HepG2 (cell line): ENCODE results near the gene ARL14EPL. TPM values are rescaled to one million over a fixed set of nuclear protein-coding genes. Genes with fewer than 3 reads are reported as not detected.

ENCODE experiments used
- AKAP8 ChIP-seq: sonication (generic); formaldehyde crosslinking; IDR thresholded peaks from 2 replicates; pipeline ENCODE4 v1.5.1; 2020; ENCODE audit warnings: mild to moderate bottlenecking, missing genetic modification reagents
- ELF1 ChIP-seq: sonication (generic); formaldehyde crosslinking; IDR thresholded peaks from 2 replicates; pipeline ENCODE4 v1.4.0; 2020; ENCODE audit warnings: missing genetic modification reagents
- GABPB1 ChIP-seq: IDR thresholded peaks from 2 replicates; pipeline ENCODE4 v1.6.1; 2016; ENCODE audit warnings: mild to moderate bottlenecking, missing genetic modification reagents, moderate library complexity, missing compliant biosample characterization
- KDM5B ChIP-seq: sonication (generic); formaldehyde crosslinking; IDR thresholded peaks from 2 replicates; pipeline ENCODE4 v1.4.0; 2020; ENCODE audit warnings: missing genetic modification reagents, mild to moderate bottlenecking, borderline replicate concordance
- MBD4 ChIP-seq: IDR thresholded peaks from 2 replicates; pipeline ENCODE4 v1.6.1; 2012; ENCODE audit warnings: low read length, inconsistent platforms, borderline replicate concordance
- MXD4 ChIP-seq: IDR thresholded peaks from 2 replicates; pipeline ENCODE4 v1.6.1; 2016; ENCODE audit warnings: mild to moderate bottlenecking, missing biosample characterization, missing genetic modification reagents
- SRY ChIP-seq: sonication (generic); formaldehyde crosslinking; IDR thresholded peaks from 2 replicates; pipeline ENCODE4 v1.8.0; 2022; ENCODE audit warnings: mild to moderate bottlenecking, missing genetic modification reagents
- U2AF2 ChIP-seq: fragments of 200-400 bp; formaldehyde crosslinking; IDR thresholded peaks from 2 replicates; pipeline ENCODE4 v1.6.1; 2017; ENCODE audit warnings: low read depth, mild to moderate bottlenecking, low read length
- ZNF205 ChIP-seq: IDR thresholded peaks from 2 replicates; pipeline ENCODE4 v1.6.1; 2018; ENCODE audit warnings: missing biosample characterization, missing genetic modification reagents
- ZNF296 ChIP-seq: sonication (generic); formaldehyde crosslinking; conservative IDR thresholded peaks from 2 replicates; pipeline ENCODE4 v1.5.0; 2020; ENCODE audit warnings: mild to moderate bottlenecking, missing genetic modification reagents
- ZNF354B ChIP-seq: sonication (generic); formaldehyde crosslinking; IDR thresholded peaks from 2 replicates; pipeline ENCODE4 v1.8.0; 2022; ENCODE audit warnings: mild to moderate bottlenecking, missing genetic modification reagents
- ZNF383 ChIP-seq: sonication (generic); formaldehyde crosslinking; IDR thresholded peaks from 2 replicates; pipeline ENCODE4 v1.4.0; 2020; ENCODE audit warnings: missing genetic modification reagents, mild to moderate bottlenecking, borderline replicate concordance
- ZNF431 ChIP-seq: sonication (generic); formaldehyde crosslinking; IDR thresholded peaks from 2 replicates; pipeline ENCODE4 v1.9.0; 2022; ENCODE audit warnings: missing genetic modification reagents, low read depth, mild to moderate bottlenecking, borderline replicate concordance
- ZNF709 ChIP-seq: sonication (generic); formaldehyde crosslinking; IDR thresholded peaks from 2 replicates; pipeline ENCODE4 v1.5.0; 2020; ENCODE audit warnings: mild to moderate bottlenecking, missing genetic modification reagents
- ZNF747 ChIP-seq: sonication (generic); formaldehyde crosslinking; IDR thresholded peaks from 2 replicates; pipeline ENCODE4 v1.8.1; 2023; ENCODE audit warnings: missing genetic modification reagents, mild to moderate bottlenecking, borderline replicate concordance
- ZNF75D ChIP-seq: sonication (generic); formaldehyde crosslinking; IDR thresholded peaks from 2 replicates; pipeline ENCODE4 v1.8.1; 2023; ENCODE audit warnings: missing genetic modification reagents, mild to moderate bottlenecking, borderline replicate concordance
- ZNF776 ChIP-seq: sonication (generic); formaldehyde crosslinking; IDR thresholded peaks from 2 replicates; pipeline ENCODE4 v1.4.0; 2020; ENCODE audit warnings: mild to moderate bottlenecking, missing genetic modification reagents
- ZNF816 ChIP-seq: sonication (generic); formaldehyde crosslinking; IDR thresholded peaks from 2 replicates; pipeline ENCODE4 v1.8.0; 2022; ENCODE audit warnings: missing genetic modification reagents, mild to moderate bottlenecking, borderline replicate concordance
- polyA plus RNA-seq, 8 experiments: library from polyadenylated mRNA; depleted of rRNA in 3 of 8; stranded (reverse) in 7 of 8; unstranded in 1 of 8; fragments of >200 nt; fragmentation: Illumina TruSeq in 4 of 8; extraction: Trizol in 4 of 8; gene quantifications; 2 replicates each; pipeline versions ENCODE4 v1.2.1 to v1.2.3, GENCODE V29; 2011 to 2016; ENCODE audit warnings: low read depth in 4 of 8, missing spikeins in 1 of 8, mixed read lengths in 1 of 8; ENCODE audit not compliant: insufficient read depth in 1 of 8
- total RNA-seq, 5 experiments: library from RNA; depleted of rRNA; stranded (reverse); fragments of >200 nt; fragmentation: Illumina TruSeq; extraction: Trizol; gene quantifications; 2 replicates each; pipeline ENCODE4 v1.2.3, GENCODE V29; 2016; ENCODE audit warnings: low read depth in 1 of 5
- TF ChIP-seq, protein P1 (sequence below): sonication (generic); formaldehyde crosslinking; IDR thresholded peaks from 2 replicates; pipeline ENCODE4 v1.4.0; 2020; ENCODE audit warnings: missing genetic modification reagents
- TF ChIP-seq, protein P2 (sequence below): sonication (generic); formaldehyde crosslinking; IDR thresholded peaks from 2 replicates; pipeline ENCODE4 v1.5.0; 2020; ENCODE audit warnings: mild to moderate bottlenecking, missing genetic modification reagents, borderline replicate concordance
- TF ChIP-seq, protein P3 (sequence below): sonication (generic); formaldehyde crosslinking; IDR thresholded peaks from 2 replicates; pipeline ENCODE4 v1.4.0; 2020; ENCODE audit warnings: missing genetic modification reagents, low read depth, mild to moderate bottlenecking, borderline replicate concordance

Gene ARL14EPL
- total and polyA plus RNA-seq, 2 of the 13 experiments (the other 11 are each of a cell fraction or from before 2014, with no cell fraction given): not detected

DNA sequence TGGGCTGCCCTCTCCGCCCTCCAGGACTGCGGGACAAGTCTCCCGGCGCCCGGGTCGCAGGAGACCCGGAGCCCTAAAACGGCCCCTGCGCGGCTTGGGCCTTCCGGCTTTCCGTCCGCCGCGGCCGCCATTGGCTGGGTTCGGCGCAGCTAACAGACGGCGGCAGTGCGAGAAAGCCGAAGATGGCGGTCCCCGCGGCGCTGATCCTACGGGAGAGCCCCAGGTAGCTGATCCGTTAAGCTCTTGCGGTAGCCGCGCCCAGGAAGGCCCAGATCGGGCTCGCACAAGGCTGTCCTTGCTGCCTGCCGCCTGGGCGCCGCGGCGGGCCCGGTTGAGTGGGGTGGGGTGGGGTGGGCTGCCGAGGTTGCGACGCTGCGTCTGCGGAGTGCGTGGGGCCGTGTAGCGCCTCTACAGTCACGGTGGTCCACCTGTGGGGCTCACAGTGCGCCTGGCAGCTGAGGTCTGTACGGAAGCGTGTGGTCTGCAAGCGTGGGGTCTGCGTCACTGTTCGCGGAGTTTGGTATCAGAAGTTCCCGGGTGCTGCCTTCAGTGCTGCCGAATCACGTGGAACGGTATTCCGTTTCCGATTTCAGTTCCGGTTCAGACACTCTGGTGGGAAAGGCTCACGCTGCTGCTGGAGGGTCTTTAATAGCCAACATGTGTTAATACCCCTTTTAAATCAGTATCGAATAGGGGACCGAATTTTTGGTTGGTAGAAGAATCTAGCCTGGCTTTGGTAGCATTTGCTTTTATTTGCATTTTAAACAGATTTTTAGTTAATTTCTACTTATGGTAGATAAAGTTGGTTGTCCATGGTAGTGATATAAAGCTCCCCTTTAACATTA, 52.8 kb downstream of the ARL14EPL start, which contains the start of gene COMMD10 (continued):
- TF ChIP-seq, protein P1, sequence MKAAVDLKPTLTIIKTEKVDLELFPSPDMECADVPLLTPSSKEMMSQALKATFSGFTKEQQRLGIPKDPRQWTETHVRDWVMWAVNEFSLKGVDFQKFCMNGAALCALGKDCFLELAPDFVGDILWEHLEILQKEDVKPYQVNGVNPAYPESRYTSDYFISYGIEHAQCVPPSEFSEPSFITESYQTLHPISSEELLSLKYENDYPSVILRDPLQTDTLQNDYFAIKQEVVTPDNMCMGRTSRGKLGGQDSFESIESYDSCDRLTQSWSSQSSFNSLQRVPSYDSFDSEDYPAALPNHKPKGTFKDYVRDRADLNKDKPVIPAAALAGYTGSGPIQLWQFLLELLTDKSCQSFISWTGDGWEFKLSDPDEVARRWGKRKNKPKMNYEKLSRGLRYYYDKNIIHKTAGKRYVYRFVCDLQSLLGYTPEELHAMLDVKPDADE (CRISPR knock-in tag): no peak
- TF ChIP-seq ELF1 (CRISPR knock-in tag) (peak; percentile 63), KDM5B (peak; percentile 23; the same call in 1 of the 2 replicates), ZNF431 (CRISPR knock-in tag) (0 out of 2 replicates have a peak, but pooled peaks have one; percentile 8), GABPB1 (CRISPR knock-in tag) (peak; percentile 93), MXD4 (CRISPR knock-in tag) (peak; percentile 83), ZNF747 (CRISPR knock-in tag) (peak; percentile 71; the same call in 1 of the 2 replicates), AKAP8 (0 out of 2 replicates have a peak, but pooled peaks have one; percentile 39), ZNF354B (no peak), SRY (CRISPR knock-in tag) (peak; percentile 96), ZNF383 (CRISPR knock-in tag) (no peak), ZNF776 (CRISPR knock-in tag) (no peak), U2AF2 (no peak), MBD4 (no peak), ZNF816 (CRISPR knock-in tag) (0 out of 2 replicates have a peak, but pooled peaks have one; percentile 13), ZNF296 (no peak), ZNF75D (CRISPR knock-in tag) (peak; percentile 60; the same call in 1 of the 2 replicates), ZNF205 (peak; percentile 36; the same call in 1 of the 2 replicates), ZNF709 (no peak)
- TF ChIP-seq, protein P2, sequence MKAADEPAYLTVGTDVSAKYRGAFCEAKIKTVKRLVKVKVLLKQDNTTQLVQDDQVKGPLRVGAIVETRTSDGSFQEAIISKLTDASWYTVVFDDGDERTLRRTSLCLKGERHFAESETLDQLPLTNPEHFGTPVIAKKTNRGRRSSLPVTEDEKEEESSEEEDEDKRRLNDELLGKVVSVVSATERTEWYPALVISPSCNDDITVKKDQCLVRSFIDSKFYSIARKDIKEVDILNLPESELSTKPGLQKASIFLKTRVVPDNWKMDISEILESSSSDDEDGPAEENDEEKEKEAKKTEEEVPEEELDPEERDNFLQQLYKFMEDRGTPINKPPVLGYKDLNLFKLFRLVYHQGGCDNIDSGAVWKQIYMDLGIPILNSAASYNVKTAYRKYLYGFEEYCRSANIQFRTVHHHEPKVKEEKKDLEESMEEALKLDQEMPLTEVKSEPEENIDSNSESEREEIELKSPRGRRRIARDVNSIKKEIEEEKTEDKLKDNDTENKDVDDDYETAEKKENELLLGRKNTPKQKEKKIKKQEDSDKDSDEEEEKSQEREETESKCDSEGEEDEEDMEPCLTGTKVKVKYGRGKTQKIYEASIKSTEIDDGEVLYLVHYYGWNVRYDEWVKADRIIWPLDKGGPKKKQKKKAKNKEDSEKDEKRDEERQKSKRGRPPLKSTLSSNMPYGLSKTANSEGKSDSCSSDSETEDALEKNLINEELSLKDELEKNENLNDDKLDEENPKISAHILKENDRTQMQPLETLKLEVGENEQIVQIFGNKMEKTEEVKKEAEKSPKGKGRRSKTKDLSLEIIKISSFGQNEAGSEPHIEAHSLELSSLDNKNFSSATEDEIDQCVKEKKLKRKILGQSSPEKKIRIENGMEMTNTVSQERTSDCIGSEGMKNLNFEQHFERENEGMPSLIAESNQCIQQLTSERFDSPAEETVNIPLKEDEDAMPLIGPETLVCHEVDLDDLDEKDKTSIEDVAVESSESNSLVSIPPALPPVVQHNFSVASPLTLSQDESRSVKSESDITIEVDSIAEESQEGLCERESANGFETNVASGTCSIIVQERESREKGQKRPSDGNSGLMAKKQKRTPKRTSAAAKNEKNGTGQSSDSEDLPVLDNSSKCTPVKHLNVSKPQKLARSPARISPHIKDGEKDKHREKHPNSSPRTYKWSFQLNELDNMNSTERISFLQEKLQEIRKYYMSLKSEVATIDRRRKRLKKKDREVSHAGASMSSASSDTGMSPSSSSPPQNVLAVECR (CRISPR knock-in tag): peak; percentile 92; the same call in 1 of the 2 replicates
- TF ChIP-seq, protein P3, sequence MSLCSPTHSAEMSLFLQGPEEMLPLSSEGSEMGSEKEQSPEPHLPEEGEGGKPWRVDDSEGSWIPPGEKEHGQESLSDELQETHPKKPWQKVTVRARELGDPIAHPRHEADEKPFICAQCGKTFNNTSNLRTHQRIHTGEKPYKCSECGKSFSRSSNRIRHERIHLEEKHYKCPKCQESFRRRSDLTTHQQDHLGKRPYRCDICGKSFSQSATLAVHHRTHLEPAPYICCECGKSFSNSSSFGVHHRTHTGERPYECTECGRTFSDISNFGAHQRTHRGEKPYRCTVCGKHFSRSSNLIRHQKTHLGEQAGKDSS: no peak
